SH-SY5Y (cell line): Measurements from ENCODE around the gene OLFM3.

Source experiments
- GATA2 ChIP-seq: IDR thresholded peaks from 2 replicates; pipeline ENCODE4 v1.6.1; 2011; ENCODE audit warnings: mild to moderate bottlenecking, low read depth, low read length
- GATA3 ChIP-seq: IDR thresholded peaks from 2 replicates; pipeline ENCODE4 v1.6.1; 2011; ENCODE audit warnings: low read depth, mild to moderate bottlenecking, low read length, moderate library complexity

DNA sequence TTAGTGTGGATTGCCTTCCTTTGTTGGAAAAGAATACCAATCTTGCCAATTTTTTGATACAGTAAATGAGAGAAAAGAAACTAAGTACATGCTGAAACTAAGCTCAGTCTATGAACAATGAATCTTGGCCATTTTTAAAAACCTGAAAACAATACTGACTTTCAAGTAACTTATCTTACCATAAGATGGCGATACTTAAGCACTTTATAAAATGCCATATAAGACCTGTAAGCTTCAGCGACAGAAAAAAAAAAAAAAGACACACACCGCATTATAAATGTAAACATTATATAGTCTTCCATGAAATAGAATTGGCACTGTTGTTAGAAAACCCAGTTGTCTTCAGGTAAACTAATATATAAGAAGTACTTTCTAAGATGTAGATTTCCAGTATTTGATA is 3.0 kb downstream of the OLFM3 start:
- TF ChIP-seq GATA2 = no peak
- TF ChIP-seq GATA3 = no peak
